H9 (cell line): Measurements from ENCODE around the gene RIMBP2. TPM values are rescaled to one million over a fixed set of nuclear protein-coding genes. Genes with fewer than 3 reads are reported as not detected.

ENCODE experiments used
- DNase-seq: peaks from one replicate; pipeline ENCODE4 v3.0.0-alpha.2; 2017
- H2AFZ ChIP-seq: one replicate; pipeline ENCODE4 v1.6.1; 2013; ENCODE audit warnings: mild to moderate bottlenecking, low read length, control low read depth, moderate library complexity
- H2AK5ac ChIP-seq: 2 replicates; pipeline ENCODE4 v1.6.1; 2013; ENCODE audit warnings: low read length, control low read depth, mixed read lengths; ENCODE audit not compliant: insufficient read length
- H2BK120ac ChIP-seq: one replicate; pipeline ENCODE4 v1.6.1; 2013; ENCODE audit warnings: low read depth, mild to moderate bottlenecking, low read length, control low read depth, inconsistent platforms; ENCODE audit not compliant: poor library complexity, severe bottlenecking
- H2BK12ac ChIP-seq: 2 replicates; pipeline ENCODE4 v1.6.1; 2013; ENCODE audit warnings: low read length, control low read depth, mixed read lengths, low read depth; ENCODE audit not compliant: insufficient read length
- H2BK15ac ChIP-seq: 2 replicates; pipeline ENCODE4 v1.6.1; 2013; ENCODE audit warnings: low read depth, low read length, control low read depth
- H2BK20ac ChIP-seq: one replicate; pipeline ENCODE4 v1.6.1; 2013; ENCODE audit warnings: low read depth, mild to moderate bottlenecking, low read length, control low read depth, inconsistent platforms; ENCODE audit not compliant: poor library complexity, severe bottlenecking
- H2BK5ac ChIP-seq: 2 replicates; pipeline ENCODE4 v1.6.1; 2013; ENCODE audit warnings: low read length, control low read depth, mixed read lengths; ENCODE audit not compliant: insufficient read length
- H3K14ac ChIP-seq: 2 replicates; pipeline ENCODE4 v1.6.1; 2013; ENCODE audit warnings: low read length, control low read depth; ENCODE audit not compliant: insufficient read depth
- H3K18ac ChIP-seq: 2 replicates; pipeline ENCODE4 v1.6.1; 2013; ENCODE audit warnings: low read depth, mild to moderate bottlenecking, mixed read lengths, low read length, control low read depth; ENCODE audit not compliant: insufficient read length
- H3K23ac ChIP-seq: 2 replicates; pipeline ENCODE4 v1.6.1; 2013; ENCODE audit warnings: low read length, control low read depth, mixed read lengths, low read depth; ENCODE audit not compliant: insufficient read length
- H3K23me2 ChIP-seq: 2 replicates; pipeline ENCODE4 v1.6.1; 2013; ENCODE audit warnings: low read depth, mild to moderate bottlenecking, mixed read lengths, low read length, control low read depth; ENCODE audit not compliant: insufficient read length, poor library complexity, severe bottlenecking
- H3K27ac ChIP-seq: 2 replicates; pipeline ENCODE4 v1.5.1; 2013; ENCODE audit warnings: low read length, control low read depth, mixed read lengths, low read depth; ENCODE audit not compliant: insufficient read length
- H3K27me3 ChIP-seq: 2 replicates; pipeline ENCODE4 v1.6.1; 2013; ENCODE audit warnings: low read length, control low read depth, inconsistent platforms; ENCODE audit not compliant: insufficient read depth
- H3K4ac ChIP-seq: 2 replicates; pipeline ENCODE4 v1.6.1; 2013; ENCODE audit warnings: low read depth, mild to moderate bottlenecking, control low read depth, inconsistent platforms, low read length, moderate library complexity
- H3K4me1 ChIP-seq: 2 replicates; pipeline ENCODE4 v1.6.1; 2013; ENCODE audit warnings: low read length, control low read depth, inconsistent platforms; ENCODE audit not compliant: insufficient read depth
- H3K4me2 ChIP-seq: 2 replicates; pipeline ENCODE4 v1.6.1; 2013; ENCODE audit warnings: low read length, control low read depth, mixed read lengths; ENCODE audit not compliant: insufficient read length, insufficient read depth
- H3K56ac ChIP-seq: 2 replicates; pipeline ENCODE4 v1.6.1; 2013; ENCODE audit warnings: low read depth, mild to moderate bottlenecking, mixed read lengths, low read length, control low read depth; ENCODE audit not compliant: insufficient read length
- H3K79me1 ChIP-seq: 2 replicates; pipeline ENCODE4 v1.6.1; 2013; ENCODE audit warnings: low read depth, mild to moderate bottlenecking, moderate library complexity, low read length, control low read depth, inconsistent platforms; ENCODE audit not compliant: insufficient read depth, poor library complexity, severe bottlenecking
- H3K79me2 ChIP-seq: 2 replicates; pipeline ENCODE4 v1.6.1; 2013; ENCODE audit warnings: low read length, control low read depth, inconsistent platforms; ENCODE audit not compliant: insufficient read depth
- H3K9ac ChIP-seq: 2 replicates; pipeline ENCODE4 v1.6.1; 2013; ENCODE audit warnings: low read length, control low read depth, mixed read lengths; ENCODE audit not compliant: insufficient read length; ENCODE audit errors: extremely low read depth
- H3K9me3 ChIP-seq: one replicate; pipeline ENCODE4 v1.6.1; 2013; ENCODE audit warnings: low read depth, low read length, inconsistent platforms; ENCODE audit not compliant: control insufficient read depth
- H3T11ph ChIP-seq: one replicate; pipeline ENCODE4 v1.6.1; 2013; ENCODE audit warnings: mild to moderate bottlenecking, low read length, control low read depth, inconsistent platforms
- H4K20me1 ChIP-seq: one replicate; pipeline ENCODE4 v1.6.1; 2013; ENCODE audit not compliant: control insufficient read depth, insufficient read length, insufficient read depth
- H4K5ac ChIP-seq: 2 replicates; pipeline ENCODE4 v1.6.1; 2013; ENCODE audit warnings: low read depth, mild to moderate bottlenecking, mixed read lengths, low read length, control low read depth; ENCODE audit not compliant: insufficient read length
- H4K8ac ChIP-seq: replicated peaks from 2 replicates; pipeline ENCODE4 v1.6.1; 2013; ENCODE audit warnings: low read length, control low read depth, mixed read lengths, low read depth; ENCODE audit not compliant: insufficient read length
- H4K91ac ChIP-seq: 2 replicates; pipeline ENCODE4 v1.6.1; 2013; ENCODE audit warnings: low read depth, mild to moderate bottlenecking, moderate library complexity, mixed read lengths, low read length, control low read depth; ENCODE audit not compliant: insufficient read length
- H3K27ac Mint-ChIP-seq, 3 experiments: 2 replicates in 2 of 3; 3 replicates in 1 of 3; pipeline ENCODE4 v1.8.0; 2020 to 2021; ENCODE audit warnings: mixed read lengths in 3 of 3, mild to moderate bottlenecking in 1 of 3, moderate library complexity in 1 of 3
- H3K27me3 Mint-ChIP-seq: 2 replicates; pipeline ENCODE4 v1.8.0; 2021; ENCODE audit warnings: low read depth, mild to moderate bottlenecking, moderate library complexity, mixed read lengths
- H3K36me3 Mint-ChIP-seq, 3 experiments: 2 replicates in 2 of 3; 3 replicates in 1 of 3; pipeline ENCODE4 v1.8.0; 2020 to 2021; ENCODE audit warnings: low read depth in 3 of 3, mixed read lengths in 3 of 3; ENCODE audit not compliant: insufficient read depth in 1 of 3
- H3K4me1 Mint-ChIP-seq, 2 experiments: 2 replicates each; pipeline ENCODE4 v1.8.0; 2020; ENCODE audit warnings: mixed read lengths in 2 of 2
- H3K4me3 Mint-ChIP-seq, 2 experiments: 2 replicates in 1 of 2; 3 replicates in 1 of 2; pipeline ENCODE4 v1.8.0; 2020 to 2021; ENCODE audit warnings: mild to moderate bottlenecking in 2 of 2, mixed read lengths in 2 of 2, moderate library complexity in 1 of 2
- H3K9me3 Mint-ChIP-seq, 2 experiments: 2 replicates in 1 of 2; 3 replicates in 1 of 2; pipeline ENCODE4 v1.8.0; 2020; ENCODE audit warnings: mild to moderate bottlenecking in 2 of 2, mixed read lengths in 2 of 2, moderate library complexity in 1 of 2
- CTCF ChIP-seq: fragments of 200-600 bp; sonication (generic); conservative IDR thresholded peaks from 3 replicates; pipeline ENCODE4 v1.8.0; 2021; ENCODE audit warnings: antibody characterized with exemption, mild to moderate bottlenecking
- WGBS: extraction: QIAGEN DNeasy Blood & Tissue Kit; methylation state at CpG from one replicate; pipeline ENCODE4 v1.1.7; 2013; ENCODE audit warnings: missing lambda C conversion rate, low lambda C conversion rate, mixed read lengths; ENCODE audit not compliant: insufficient read length; ENCODE audit errors: extremely low coverage; 5-methylcytosine and 5-hydroxymethylcytosine counted together
- total RNA-seq: library from RNA; stranded (reverse); gene quantifications from 2 replicates; pipeline ENCODE4 v1.2.1, GENCODE V29; 2021

RIMBP2 gene
- total RNA-seq, 1 experiment from 2014 or later, result 0.70 TPM

GRCh38 chr12:130672089-130672820 is 43.8 kb downstream of the RIMBP2 start:
- peaks cover 13% of the 10 kb centered on the region for H3K27me3 Mint-ChIP-seq
- Histone ChIP-seq H4K20me1 (no peaks in the 10 kb centered on the region), H3K56ac (no peak overlapping the region), H3K14ac (no peak overlapping the region), H2AK5ac (no peak overlapping the region), H3K4me2 (no peak overlapping the region), H3K23me2 (no peaks in the 10 kb centered on the region), H2BK5ac (no peak overlapping the region), H3K79me1 (no peaks in the 10 kb centered on the region), H3K9ac (no peak overlapping the region), H2BK120ac (no peak overlapping the region), H3K4me1 (no peaks in the 10 kb centered on the region), H4K5ac (no peak overlapping the region), H2BK20ac (no peak overlapping the region), H3K79me2 (no peaks in the 10 kb centered on the region), H3K27me3 (no peaks in the 10 kb centered on the region), H3K4ac (no peak overlapping the region), H3K23ac (no peak overlapping the region), H3K27ac (no peak overlapping the region), H2AFZ (no peak overlapping the region), H2BK15ac (no peak overlapping the region), H3K18ac (no peak overlapping the region), H3K9me3 (peaks cover 8% of the 10 kb centered on the region), H4K91ac (no peak overlapping the region), H2BK12ac (no peak overlapping the region), H3T11ph (no peak overlapping the region), H4K8ac (no peak overlapping the region)
- TF ChIP-seq CTCF, result no peak
- DNase-seq, result no peak
- 0 out of 4 replicates have a peak, but pooled peaks cover 0 to 4% of the 10 kb centered on the region in 2 experiments for H3K4me1 Mint-ChIP-seq
- H3K27ac Mint-ChIP-seq, result no peak overlapping the region
- no CpG with 5 or more reads among the region's 15 CpGs for WGBS
- no peak overlapping the region for H3K4me3 Mint-ChIP-seq
- H3K36me3 Mint-ChIP-seq, result peaks cover 1 to 12% (median 4%) of the 10 kb centered on the region in 3 experiments; a peak in 6 of 7 replicates
- peaks cover 20 to 24% of the 10 kb centered on the region in 2 experiments for H3K9me3 Mint-ChIP-seq
